B cell (primary cell): ENCODE measurements around the gene STRBP. TPM values are rescaled to one million over a fixed set of nuclear protein-coding genes. Genes with fewer than 3 reads are reported as not detected.
A peak's percentile ranks its signal among the peaks of the same experiment; 100 is the strongest.

Source experiments
- ATAC-seq: fragments of 200-7000 bp; cut with Tn5 transposase; one replicate; pipeline ENCODE4 v1.10.0; 2021; ENCODE audit warnings: low read depth, mild to moderate bottlenecking, moderate number of reproducible peaks, moderate library complexity
- CTCF ChIA-PET: fragments of 350-600 bp; sonication (Branson Sonifier 250); formaldehyde crosslinking; loops from one replicate; lab custom pipeline; 2021; ENCODE audit warnings: antibody characterized with exemption, inconsistent platforms; lab: Charles Lee
- POLR2A ChIA-PET: fragments of 350-600 bp; sonication (Branson Sonifier 250); formaldehyde crosslinking; loops from one replicate; lab custom pipeline; 2021; ENCODE audit warnings: antibody characterized with exemption; lab: Charles Lee
- DNase-seq: peaks from one replicate; pipeline ENCODE4 v3.0.0; 2013
- H2AFZ ChIP-seq: 2 replicates; pipeline ENCODE4 v1.6.1; 2012; ENCODE audit warnings: mild to moderate bottlenecking, low read depth, low read length; ENCODE audit not compliant: insufficient read depth, poor library complexity, severe bottlenecking
- H3K27ac ChIP-seq, 2 donors: 1 replicate in 1 of 2; 2 replicates in 1 of 2; pipeline ENCODE4 v1.5.1; 2012 to 2013; ENCODE audit warnings: low read length in 2 of 2, mild to moderate bottlenecking in 2 of 2, moderate library complexity in 1 of 2
- H3K27me3 ChIP-seq, 4 experiments: fragments of 200-600 bp in 1 of 4; sonication (generic) in 1 of 4; replicated peaks in 1 of 4; 1 replicate in 2 of 4; 2 replicates in 2 of 4; pipeline versions ENCODE4 v1.6.1 to v1.7.0; 2013 to 2016; ENCODE audit warnings: low read length in 3 of 4, mild to moderate bottlenecking in 2 of 4, mixed read lengths in 1 of 4, moderate library complexity in 1 of 4; ENCODE audit not compliant: insufficient read depth in 4 of 4, control insufficient read depth in 3 of 4; ENCODE audit errors: control extremely low read depth in 1 of 4
- H3K36me3 ChIP-seq, 2 experiments: replicated peaks in 1 of 2; 1 replicate in 1 of 2; 2 replicates in 1 of 2; pipeline versions ENCODE4 v1.6.1 to v1.7.1; 2013; ENCODE audit warnings: low read length in 1 of 2; ENCODE audit not compliant: insufficient read depth in 2 of 2, control insufficient read depth in 1 of 2; ENCODE audit errors: control extremely low read depth in 1 of 2, extremely low read depth in 1 of 2
- H3K4me1 ChIP-seq, 2 donors: fragments of 200-600 bp in 1 of 2; sonication (generic) in 1 of 2; 1 replicate in 1 of 2; 2 replicates in 1 of 2; pipeline versions ENCODE4 v1.5.1 to v1.6.1; 2013 to 2017; ENCODE audit warnings: low read length in 2 of 2; ENCODE audit not compliant: control insufficient read depth in 2 of 2, insufficient read depth in 2 of 2
- H3K4me2 ChIP-seq: replicated peaks from 2 replicates; pipeline ENCODE3; 2012; ENCODE audit warnings: mild to moderate bottlenecking, low read depth, low read length; ENCODE audit not compliant: poor library complexity, severe bottlenecking
- H3K4me3 ChIP-seq, 5 experiments: fragments of 200-600 bp in 1 of 5; sonication (generic) in 1 of 5; 1 replicate in 3 of 5; 2 replicates in 2 of 5; pipeline versions ENCODE4 v1.5.1 to v1.7.0; 2011 to 2016; ENCODE audit warnings: low read length in 4 of 5, mild to moderate bottlenecking in 4 of 5, low read depth in 2 of 5, control low read depth in 1 of 5, moderate library complexity in 1 of 5; ENCODE audit not compliant: insufficient read depth in 1 of 5; ENCODE audit errors: control extremely low read depth in 1 of 5, extremely low read depth in 1 of 5
- H3K79me2 ChIP-seq: fragments of 200-600 bp; sonication (generic); one replicate; pipeline ENCODE4 v1.6.0; 2016; ENCODE audit warnings: low read length; ENCODE audit not compliant: control insufficient read depth, insufficient read depth
- H3K9ac ChIP-seq: fragments of 200-600 bp; sonication (generic); 2 replicates; pipeline ENCODE4 v1.6.1; 2017; ENCODE audit warnings: mild to moderate bottlenecking, low read length, moderate library complexity
- H3K9me3 ChIP-seq, 3 donors: one replicate each; pipeline versions ENCODE4 v1.6.1 to v1.7.1; 2013; ENCODE audit warnings: low read length in 2 of 3; ENCODE audit not compliant: control insufficient read depth in 2 of 3, insufficient read depth in 1 of 3; ENCODE audit errors: control extremely low read depth in 1 of 3
- H4K20me1 ChIP-seq: 2 replicates; pipeline ENCODE4 v1.6.0; 2012; ENCODE audit warnings: mild to moderate bottlenecking, low read length; ENCODE audit not compliant: insufficient read depth, control insufficient read depth, poor library complexity, severe bottlenecking
- H3K27ac Mint-ChIP-seq: one replicate; pipeline ENCODE4 v1.8.0; 2021; ENCODE audit warnings: mixed read lengths
- H3K27me3 Mint-ChIP-seq: one replicate; pipeline ENCODE4 v1.8.0; 2021; ENCODE audit warnings: mixed read lengths
- H3K4me1 Mint-ChIP-seq: one replicate; pipeline ENCODE4 v1.8.0; 2021; ENCODE audit warnings: mixed read lengths
- H3K4me3 Mint-ChIP-seq: one replicate; pipeline ENCODE4 v1.8.0; 2021; ENCODE audit warnings: mixed read lengths
- H3K9me3 Mint-ChIP-seq: one replicate; pipeline ENCODE4 v1.8.0; 2022; ENCODE audit warnings: mixed read lengths; ENCODE audit not compliant: insufficient read depth
- EZH2 ChIP-seq: IDR thresholded peaks from 2 replicates; pipeline ENCODE4 v1.6.1; 2012; ENCODE audit warnings: borderline replicate concordance, low read depth, mild to moderate bottlenecking, moderate library complexity, low read length; ENCODE audit not compliant: insufficient read depth, poor library complexity, severe bottlenecking
- WGBS: methylation state at CpG from one replicate; pipeline ENCODE4 v1.1.5; 2013; ENCODE audit warnings: missing lambda C conversion rate; ENCODE audit not compliant: insufficient coverage; 5-methylcytosine and 5-hydroxymethylcytosine counted together
- intact Hi-C: fragments of 100-400 bp; cut with micrococcal nuclease; formaldehyde crosslinking; loops from one replicate; pipeline ENCODE4 v1.10.0; 2022
- polyA plus RNA-seq: library from polyadenylated mRNA; depleted of rRNA; stranded (reverse); fragments of >200 nt; gene quantifications from 2 replicates; pipeline ENCODE4 v1.2.3, GENCODE V29; 2012
- total RNA-seq, 2 donors: library from RNA; stranded (reverse); fragments of 120-200 nt in 1 of 2; gene quantifications; 1 replicate in 1 of 2; 2 replicates in 1 of 2; pipeline versions ENCODE4 v1.2.3 to v1.2.4, GENCODE V29; 2013 to 2022
- TF ChIP-seq, protein P1 (sequence below): fragments of 200-600 bp; IDR thresholded peaks from one replicate; pipeline ENCODE4 v1.8.0; 2022; ENCODE audit warnings: antibody characterized with exemption, mild to moderate bottlenecking

The STRBP gene
- total and polyA plus RNA-seq, 2 donors (not counting 1 experiment from before 2014, with no cell fraction given), result 39.1 to 189 TPM

GRCh38 chr9:123175854-123176629, 92.3 kb downstream of the STRBP start:
- intact Hi-C loops, result loop anchor here (1.0 to 5.0 kb wide), 7 partner anchors 9 to 167 kb away; partner anchors contain the start of gene STRBP
- Histone ChIP-seq H3K4me3 (peak overlapping the region in 2 of 5 experiments; percentile 45 to 53), H3K27me3 (no peaks in the 10 kb centered on the region), H3K27ac (peak overlapping the region; percentile 85 to 96), H3K9me3 (no peaks in the 10 kb centered on the region), H2AFZ (peak overlapping the region; percentile 8), H3K4me2 (peak overlapping the region; percentile 64), H3K9ac (peak overlapping the region; percentile 49), H3K36me3 (peaks cover 0 to 41% of the 10 kb centered on the region in 2 experiments), H3K79me2 (peaks cover 69% of the 10 kb centered on the region), H3K4me1 (peaks cover 50 to 52% of the 10 kb centered on the region in 2 donors), H4K20me1 (no peaks in the 10 kb centered on the region)
- DNase-seq (peak; percentile 58), ATAC-seq (peak; percentile 8)
- Mint-ChIP-seq H3K4me1 (peaks cover 71% of the 10 kb centered on the region), H3K27me3 (no peaks in the 10 kb centered on the region), H3K4me3 (peak overlapping the region; percentile 84), H3K27ac (peak overlapping the region; percentile 93), H3K9me3 (no peaks in the 10 kb centered on the region)
- ChIA-PET POLR2A (interaction anchor here (0.7 kb wide), 1 partner anchor 264 kb away, joined by 3 read pairs; no protein-coding TSS in a partner anchor), CTCF (interaction anchor here (1.0 to 3.0 kb wide), 4 partner anchors 8 to 173 kb away, joined by 3 to 15 read pairs (median 4); no protein-coding TSS in a partner anchor)
- 50% methylated on average over 2 of the region's 4 CpGs for WGBS
- TF ChIP-seq, protein P1, sequence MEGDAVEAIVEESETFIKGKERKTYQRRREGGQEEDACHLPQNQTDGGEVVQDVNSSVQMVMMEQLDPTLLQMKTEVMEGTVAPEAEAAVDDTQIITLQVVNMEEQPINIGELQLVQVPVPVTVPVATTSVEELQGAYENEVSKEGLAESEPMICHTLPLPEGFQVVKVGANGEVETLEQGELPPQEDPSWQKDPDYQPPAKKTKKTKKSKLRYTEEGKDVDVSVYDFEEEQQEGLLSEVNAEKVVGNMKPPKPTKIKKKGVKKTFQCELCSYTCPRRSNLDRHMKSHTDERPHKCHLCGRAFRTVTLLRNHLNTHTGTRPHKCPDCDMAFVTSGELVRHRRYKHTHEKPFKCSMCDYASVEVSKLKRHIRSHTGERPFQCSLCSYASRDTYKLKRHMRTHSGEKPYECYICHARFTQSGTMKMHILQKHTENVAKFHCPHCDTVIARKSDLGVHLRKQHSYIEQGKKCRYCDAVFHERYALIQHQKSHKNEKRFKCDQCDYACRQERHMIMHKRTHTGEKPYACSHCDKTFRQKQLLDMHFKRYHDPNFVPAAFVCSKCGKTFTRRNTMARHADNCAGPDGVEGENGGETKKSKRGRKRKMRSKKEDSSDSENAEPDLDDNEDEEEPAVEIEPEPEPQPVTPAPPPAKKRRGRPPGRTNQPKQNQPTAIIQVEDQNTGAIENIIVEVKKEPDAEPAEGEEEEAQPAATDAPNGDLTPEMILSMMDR, result no peak
- TF ChIP-seq EZH2, result no peak
